Tibial nerve (tissue), 4 donors: Measurements from ENCODE around the gene MOCS1.

Source experiments
- EP300 ChIP-seq, 2 donors: sonication (generic); formaldehyde crosslinking; IDR thresholded peaks; one replicate each; pipeline ENCODE4 v1.6.1; 2017; ENCODE audit warnings: antibody characterized with exemption in 2 of 2, mild to moderate bottlenecking in 1 of 2
- POLR2A ChIP-seq, 2 donors: fragments of 450-650 bp; IDR thresholded peaks; one replicate each; pipeline ENCODE4 v1.6.1; 2017; ENCODE audit warnings: antibody characterized with exemption in 2 of 2, mild to moderate bottlenecking in 2 of 2, moderate library complexity in 2 of 2
- TF ChIP-seq, protein P1 (sequence below), 5 experiments: fragments of 200-600 bp in 3 of 5; fragments of 450-650 bp in 2 of 5; sonication (generic) in 3 of 5; IDR thresholded peaks; one replicate each; pipeline ENCODE4 v1.5.1; 2016 to 2019; ENCODE audit warnings: antibody characterized with exemption in 5 of 5, mild to moderate bottlenecking in 3 of 5, moderate library complexity in 2 of 5

DNA sequence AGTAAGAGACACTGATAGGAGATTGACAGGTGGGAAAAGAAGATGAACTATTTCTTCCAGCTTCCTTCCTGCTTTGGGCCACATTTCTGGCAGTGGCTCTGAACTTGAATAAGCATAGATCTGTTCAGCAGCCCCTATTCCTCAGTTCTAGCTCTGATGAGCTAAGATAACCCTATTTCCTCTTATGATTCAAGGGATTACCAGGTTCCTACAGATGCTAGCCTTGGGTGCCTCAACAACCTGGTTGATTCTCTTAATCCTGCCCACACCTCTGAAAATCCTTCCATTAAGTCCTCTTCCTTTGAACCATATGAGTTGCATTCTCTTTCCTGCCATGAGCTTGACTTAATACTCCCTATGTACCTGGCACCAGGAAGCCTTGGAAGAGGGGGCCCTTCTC lies 49.8 kb upstream of the MOCS1 start:
- TF ChIP-seq POLR2A (IDR thresholded peaks at IDR 0.05) = no peak
- TF ChIP-seq, protein P1, sequence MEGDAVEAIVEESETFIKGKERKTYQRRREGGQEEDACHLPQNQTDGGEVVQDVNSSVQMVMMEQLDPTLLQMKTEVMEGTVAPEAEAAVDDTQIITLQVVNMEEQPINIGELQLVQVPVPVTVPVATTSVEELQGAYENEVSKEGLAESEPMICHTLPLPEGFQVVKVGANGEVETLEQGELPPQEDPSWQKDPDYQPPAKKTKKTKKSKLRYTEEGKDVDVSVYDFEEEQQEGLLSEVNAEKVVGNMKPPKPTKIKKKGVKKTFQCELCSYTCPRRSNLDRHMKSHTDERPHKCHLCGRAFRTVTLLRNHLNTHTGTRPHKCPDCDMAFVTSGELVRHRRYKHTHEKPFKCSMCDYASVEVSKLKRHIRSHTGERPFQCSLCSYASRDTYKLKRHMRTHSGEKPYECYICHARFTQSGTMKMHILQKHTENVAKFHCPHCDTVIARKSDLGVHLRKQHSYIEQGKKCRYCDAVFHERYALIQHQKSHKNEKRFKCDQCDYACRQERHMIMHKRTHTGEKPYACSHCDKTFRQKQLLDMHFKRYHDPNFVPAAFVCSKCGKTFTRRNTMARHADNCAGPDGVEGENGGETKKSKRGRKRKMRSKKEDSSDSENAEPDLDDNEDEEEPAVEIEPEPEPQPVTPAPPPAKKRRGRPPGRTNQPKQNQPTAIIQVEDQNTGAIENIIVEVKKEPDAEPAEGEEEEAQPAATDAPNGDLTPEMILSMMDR (IDR thresholded peaks at IDR 0.05) = no peak
- TF ChIP-seq EP300 (IDR thresholded peaks at IDR 0.05) = no peak
